A673 (cell line): ENCODE results near the gene CTSH.

ENCODE experiments used
- CTCF ChIP-seq: fragments of 300-800, 200-600 bp; sonication (generic); conservative IDR thresholded peaks from 2 replicates; pipeline ENCODE4 v1.5.1; 2017; ENCODE audit warnings: low read depth, mild to moderate bottlenecking, antibody characterized with exemption, low read length, moderate library complexity, mixed read lengths
- EZH2 ChIP-seq: fragments of 200-600 bp; sonication (generic); IDR thresholded peaks from 2 replicates; pipeline ENCODE4 v1.6.1; 2017; ENCODE audit warnings: borderline replicate concordance, low read depth, mild to moderate bottlenecking, mixed read lengths, antibody characterized with exemption, low read length; ENCODE audit not compliant: poor library complexity, severe bottlenecking

GRCh38 chr15:78946493-78946892 lies 1.6 kb upstream of the CTSH start:
- TF ChIP-seq CTCF: no peak
- TF ChIP-seq EZH2: no peak
